ENCODE measurements around the gene GPN2. TPM values are rescaled to one million over a fixed set of nuclear protein-coding genes. Genes with fewer than 3 reads are reported as not detected.

Gene GPN2
- total RNA-seq, 1 experiment from 2014 or later: 32.0 TPM

DNA sequence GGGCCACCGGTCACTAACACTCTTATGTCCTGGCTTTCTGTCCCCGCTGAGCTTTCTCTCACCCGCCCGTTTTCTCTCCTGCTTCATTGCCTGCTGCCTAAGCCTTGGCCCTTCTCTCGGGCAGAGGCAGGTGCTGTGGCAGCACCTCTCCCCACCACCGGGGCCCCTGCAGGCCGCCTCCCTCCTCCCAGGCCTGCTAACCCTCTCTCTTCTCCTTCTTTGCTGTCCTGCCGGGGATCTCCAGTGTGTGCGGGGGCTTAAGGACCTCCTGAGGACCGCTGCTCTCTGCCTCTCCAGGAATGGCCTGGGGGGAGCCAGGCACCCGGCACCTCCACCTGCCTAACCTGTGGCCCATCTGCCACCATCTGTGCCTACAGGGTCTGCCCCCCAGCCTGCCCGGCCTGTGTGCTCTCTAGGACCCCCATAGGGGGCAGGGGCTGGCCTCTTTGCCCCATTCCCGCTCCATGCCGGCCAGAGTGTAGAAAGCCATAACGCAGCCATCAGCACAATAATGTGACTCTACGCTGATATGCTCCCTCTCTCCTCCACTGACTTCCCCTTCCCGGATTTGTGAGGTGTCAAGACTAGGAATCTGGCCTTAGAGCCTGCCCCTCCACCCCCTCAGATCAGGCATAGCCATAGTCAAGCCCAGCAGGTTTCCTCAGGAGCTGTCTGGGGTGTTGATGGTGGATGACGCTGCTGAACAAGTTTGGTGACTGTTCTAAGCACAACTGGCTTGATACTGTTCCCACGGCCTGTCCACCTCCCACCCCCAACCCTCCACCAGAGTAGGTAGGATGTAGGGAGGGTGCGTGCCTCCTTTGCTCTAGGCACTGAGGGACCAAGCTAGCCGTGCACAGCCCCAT, 33.2 kb downstream of the GPN2 start:
- Histone ChIP-seq H3K4me3 (ENCODE audit: low read depth, low read length) (no peak overlapping the region), H3K36me3 (ENCODE audit: control insufficient read depth, insufficient read depth, low read length) (no peaks in the 10 kb centered on the region), H3K4me1 (no peaks in the 10 kb centered on the region), H3K27me3 (replicated peaks; ENCODE audit: control insufficient read depth, insufficient read depth, low read length) (no peaks in the 10 kb centered on the region), H3K9me3 (no peaks in the 10 kb centered on the region)
- H3K9me3 Mint-ChIP-seq (ENCODE audit: unreplicated experiment): no peaks in the 10 kb centered on the region
- CTCF ChIA-PET: interaction anchor here (0.6 kb wide), 1 partner anchor 356 kb away, joined by 8 read pairs; no protein-coding TSS in a partner anchor
- POLR2A ChIA-PET: interaction anchor here (1.2 kb wide), 1 partner anchor 9 kb away, joined by 4 read pairs; no protein-coding TSS in a partner anchor
- no peaks in the 10 kb centered on the region for H3K27me3 Mint-ChIP-seq (ENCODE audit: insufficient read depth, unreplicated experiment)
- no peak for DNase-seq
- peaks cover 14% of the 10 kb centered on the region for H3K36me3 Mint-ChIP-seq (ENCODE audit: insufficient read depth, unreplicated experiment)
- TF ChIP-seq, protein P1, sequence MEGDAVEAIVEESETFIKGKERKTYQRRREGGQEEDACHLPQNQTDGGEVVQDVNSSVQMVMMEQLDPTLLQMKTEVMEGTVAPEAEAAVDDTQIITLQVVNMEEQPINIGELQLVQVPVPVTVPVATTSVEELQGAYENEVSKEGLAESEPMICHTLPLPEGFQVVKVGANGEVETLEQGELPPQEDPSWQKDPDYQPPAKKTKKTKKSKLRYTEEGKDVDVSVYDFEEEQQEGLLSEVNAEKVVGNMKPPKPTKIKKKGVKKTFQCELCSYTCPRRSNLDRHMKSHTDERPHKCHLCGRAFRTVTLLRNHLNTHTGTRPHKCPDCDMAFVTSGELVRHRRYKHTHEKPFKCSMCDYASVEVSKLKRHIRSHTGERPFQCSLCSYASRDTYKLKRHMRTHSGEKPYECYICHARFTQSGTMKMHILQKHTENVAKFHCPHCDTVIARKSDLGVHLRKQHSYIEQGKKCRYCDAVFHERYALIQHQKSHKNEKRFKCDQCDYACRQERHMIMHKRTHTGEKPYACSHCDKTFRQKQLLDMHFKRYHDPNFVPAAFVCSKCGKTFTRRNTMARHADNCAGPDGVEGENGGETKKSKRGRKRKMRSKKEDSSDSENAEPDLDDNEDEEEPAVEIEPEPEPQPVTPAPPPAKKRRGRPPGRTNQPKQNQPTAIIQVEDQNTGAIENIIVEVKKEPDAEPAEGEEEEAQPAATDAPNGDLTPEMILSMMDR (IDR thresholded peaks at IDR 0.05; ENCODE audit: insufficient read depth in 1 of 2, low read depth in 1 of 2, low read length in 1 of 2, severe bottlenecking in 1 of 2, unreplicated experiment in 1 of 2): no peak
- H3K27ac Mint-ChIP-seq (ENCODE audit: unreplicated experiment): no peak overlapping the region
- H3K4me3 Mint-ChIP-seq (ENCODE audit: unreplicated experiment): no peak overlapping the region
- peaks cover 2% of the 10 kb centered on the region for H3K4me1 Mint-ChIP-seq (ENCODE audit: low read depth, unreplicated experiment)
- BruUV-seq (replicated peaks): no TSS peak
- intact Hi-C loops (cut with micrococcal nuclease; ENCODE audit: unreplicated experiment): no loop called here

DNA sequence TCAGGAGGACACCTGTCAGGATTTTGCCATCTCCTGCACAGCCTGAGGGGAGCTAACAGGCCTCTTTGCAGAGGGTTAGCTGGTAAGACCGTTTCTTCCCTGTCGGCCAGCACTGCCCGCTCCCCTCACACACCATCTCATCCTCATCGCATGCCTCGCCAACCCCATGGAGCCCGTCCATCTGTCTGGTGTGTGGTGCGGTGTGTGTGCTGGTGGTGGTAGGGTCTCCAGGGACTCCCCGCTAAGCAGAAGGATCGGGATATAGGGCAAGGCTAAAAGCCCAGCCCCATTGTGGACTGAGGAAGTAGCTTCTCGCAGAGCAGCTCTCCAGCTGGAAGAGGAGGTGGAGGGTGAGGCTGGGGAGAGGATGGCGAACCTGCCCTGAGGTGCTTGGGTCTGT, 33.9 kb downstream of the GPN2 start:
- CTCF ChIA-PET: no interaction called here
- no peaks in the 10 kb centered on the region for H3K27me3 Mint-ChIP-seq (ENCODE audit: insufficient read depth, unreplicated experiment)
- POLR2A ChIA-PET: interaction anchor here (1.2 kb wide), 1 partner anchor 9 kb away, joined by 4 read pairs; no protein-coding TSS in a partner anchor
- H3K9me3 Mint-ChIP-seq (ENCODE audit: unreplicated experiment): no peaks in the 10 kb centered on the region
- DNase-seq: no peak
- Histone ChIP-seq H3K36me3 (ENCODE audit: control insufficient read depth, insufficient read depth, low read length) (no peaks in the 10 kb centered on the region), H3K27me3 (replicated peaks; ENCODE audit: control insufficient read depth, insufficient read depth, low read length) (no peaks in the 10 kb centered on the region), H3K4me1 (no peaks in the 10 kb centered on the region), H3K9me3 (no peaks in the 10 kb centered on the region), H3K4me3 (ENCODE audit: low read depth, low read length) (no peak overlapping the region)
- BruUV-seq (replicated peaks): no TSS peak
- H3K4me1 Mint-ChIP-seq (ENCODE audit: low read depth, unreplicated experiment): no peaks in the 10 kb centered on the region
- no peak overlapping the region for H3K4me3 Mint-ChIP-seq (ENCODE audit: unreplicated experiment)
- TF ChIP-seq, protein P1 (IDR thresholded peaks at IDR 0.05; ENCODE audit: insufficient read depth in 1 of 2, low read depth in 1 of 2, low read length in 1 of 2, severe bottlenecking in 1 of 2, unreplicated experiment in 1 of 2): no peak
- peaks cover 17% of the 10 kb centered on the region for H3K36me3 Mint-ChIP-seq (ENCODE audit: insufficient read depth, unreplicated experiment)
- H3K27ac Mint-ChIP-seq (ENCODE audit: unreplicated experiment): no peak overlapping the region
- intact Hi-C loops (cut with micrococcal nuclease; ENCODE audit: unreplicated experiment): no loop called here

DNA sequence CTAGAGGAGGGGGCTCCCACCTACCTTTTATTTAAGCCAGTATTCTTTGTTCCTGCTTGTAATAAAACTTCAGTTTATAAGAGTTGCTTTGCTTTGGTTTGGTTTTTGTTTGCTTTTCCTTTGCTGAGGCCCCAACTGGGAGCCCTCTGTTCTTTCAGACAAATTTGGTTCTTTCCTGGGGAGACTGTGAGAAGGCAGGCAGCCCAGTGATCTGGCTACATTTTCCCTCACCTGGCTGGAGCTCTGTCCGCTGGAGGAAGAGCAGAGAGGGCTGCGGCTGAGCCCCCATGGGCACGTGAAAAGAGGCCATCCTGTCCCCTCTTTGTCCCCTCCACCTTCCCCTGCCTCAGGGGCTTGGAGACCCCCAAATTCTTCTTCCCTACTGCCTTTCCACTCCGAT, 34.4 kb downstream of the GPN2 start:
- DNase-seq: no peak
- peaks cover 22% of the 10 kb centered on the region for H3K36me3 Mint-ChIP-seq (ENCODE audit: insufficient read depth, unreplicated experiment)
- no peaks in the 10 kb centered on the region for H3K4me1 Mint-ChIP-seq (ENCODE audit: low read depth, unreplicated experiment)
- BruUV-seq (replicated peaks): no TSS peak
- no peaks in the 10 kb centered on the region for H3K9me3 ChIP-seq
- H3K4me1 ChIP-seq: no peaks in the 10 kb centered on the region
- no peaks in the 10 kb centered on the region for H3K9me3 Mint-ChIP-seq (ENCODE audit: unreplicated experiment)
- TF ChIP-seq, protein P1 (IDR thresholded peaks at IDR 0.05; ENCODE audit: insufficient read depth in 1 of 2, low read depth in 1 of 2, low read length in 1 of 2, severe bottlenecking in 1 of 2, unreplicated experiment in 1 of 2): no peak
- ChIA-PET CTCF (interaction anchor here (0.6 kb wide), 1 partner anchor 46 kb away, joined by 8 read pairs; no protein-coding TSS in a partner anchor), POLR2A (no interaction called here)
- H3K27me3 ChIP-seq (replicated peaks; ENCODE audit: control insufficient read depth, insufficient read depth, low read length): no peaks in the 10 kb centered on the region
- no peaks in the 10 kb centered on the region for H3K27me3 Mint-ChIP-seq (ENCODE audit: insufficient read depth, unreplicated experiment)
- no peak overlapping the region for H3K27ac Mint-ChIP-seq (ENCODE audit: unreplicated experiment)
- no peaks in the 10 kb centered on the region for H3K36me3 ChIP-seq (ENCODE audit: control insufficient read depth, insufficient read depth, low read length)
- no peak overlapping the region for H3K4me3 Mint-ChIP-seq (ENCODE audit: unreplicated experiment)
- H3K4me3 ChIP-seq (ENCODE audit: low read depth, low read length): no peak overlapping the region
- intact Hi-C loops (cut with micrococcal nuclease; ENCODE audit: unreplicated experiment): no loop called here
